HG02588 (cell line): Measurements from ENCODE around the gene DCANP1.

Experiments used
- ATAC-seq: cut with Tn5 transposase; IDR thresholded peaks from one replicate; pipeline ENCODE4 v1.9.1; 2021; ENCODE audit warnings: mild to moderate bottlenecking, moderate library complexity; ENCODE audit not compliant: unreplicated experiment

Gene DCANP1

DNA sequence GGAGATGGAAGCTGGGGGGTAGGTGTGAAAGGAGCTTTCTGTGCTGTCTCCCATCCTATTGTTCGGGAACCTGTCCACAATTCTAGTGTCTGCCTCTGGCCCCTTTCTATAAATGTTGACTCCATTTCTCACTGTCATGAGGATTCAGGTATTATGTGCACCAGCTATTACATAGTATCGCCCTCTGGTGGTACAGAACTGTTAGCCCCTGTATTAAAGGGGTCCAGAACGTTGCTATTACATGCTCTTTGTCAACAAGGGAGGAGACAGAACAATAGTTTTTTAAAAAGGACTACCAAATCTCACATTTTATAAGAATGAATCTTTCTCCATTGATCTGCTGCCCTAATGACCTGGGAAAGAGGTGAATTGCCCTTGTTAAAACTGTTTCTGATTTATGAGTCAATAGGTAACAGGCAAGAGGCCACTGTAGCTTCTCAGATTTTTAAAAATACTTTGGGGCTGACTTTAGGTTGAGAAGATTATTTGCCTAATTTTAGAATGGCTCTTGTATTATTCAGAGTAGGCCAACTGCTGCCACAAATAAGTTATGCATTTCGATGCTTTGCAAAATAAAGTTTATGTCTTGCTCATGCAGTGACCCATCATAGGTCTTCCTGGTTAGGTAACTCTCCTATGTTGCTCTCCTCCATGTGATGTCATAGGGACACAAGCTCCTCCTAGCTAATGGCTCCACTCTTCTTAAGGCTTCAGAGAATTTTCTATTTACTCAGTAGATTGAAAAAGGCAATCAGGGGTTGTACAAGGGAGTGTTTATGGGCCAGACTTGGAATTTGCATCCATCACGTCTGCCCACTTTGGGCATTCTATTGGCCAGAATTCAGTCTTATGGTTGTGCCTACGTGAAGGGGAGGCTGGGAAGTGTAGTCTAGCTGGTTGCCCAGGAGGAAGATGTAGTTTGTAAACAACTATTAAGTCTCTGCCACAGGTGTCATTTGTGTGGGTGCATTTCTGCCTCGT, 20.8 kb downstream of the DCANP1 start:
- peak; percentile 83 for ATAC-seq

DNA sequence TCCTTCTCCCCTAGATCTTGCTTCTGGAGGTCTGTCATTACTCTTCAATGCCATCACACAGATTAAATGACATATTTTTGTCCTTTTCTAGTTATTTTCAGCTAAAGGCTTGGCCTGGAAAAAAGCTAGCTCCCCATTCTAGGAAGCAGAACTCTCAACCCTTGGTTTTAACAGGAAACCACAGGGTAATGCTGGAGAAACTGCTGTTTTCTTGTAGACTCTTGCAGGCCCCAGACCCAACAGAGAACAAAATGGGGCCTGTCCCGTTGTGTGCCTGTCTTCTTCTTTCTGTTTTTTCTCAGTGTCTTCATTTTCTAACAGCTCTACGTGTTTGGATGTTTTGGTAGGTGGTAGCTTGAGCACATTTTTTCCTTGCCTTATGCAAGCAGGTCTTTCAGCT, 21.5 kb downstream of the DCANP1 start:
- no peak for ATAC-seq

DNA sequence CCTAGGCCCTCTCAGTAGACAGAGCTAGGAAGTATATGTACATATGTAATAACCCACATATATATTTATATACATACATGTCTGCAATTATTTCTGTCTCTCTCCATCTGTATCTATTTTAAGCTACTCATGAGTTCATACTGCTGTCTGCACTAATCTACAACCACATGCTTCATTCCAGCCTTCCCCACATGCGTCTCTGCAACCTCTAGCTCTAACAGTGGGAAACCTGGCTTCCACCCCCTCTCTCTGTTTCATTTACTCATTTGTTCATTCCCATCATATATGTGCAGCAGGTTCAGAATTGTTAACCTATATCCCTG, 23.3 kb downstream of the DCANP1 start:
- no peak for ATAC-seq

DNA sequence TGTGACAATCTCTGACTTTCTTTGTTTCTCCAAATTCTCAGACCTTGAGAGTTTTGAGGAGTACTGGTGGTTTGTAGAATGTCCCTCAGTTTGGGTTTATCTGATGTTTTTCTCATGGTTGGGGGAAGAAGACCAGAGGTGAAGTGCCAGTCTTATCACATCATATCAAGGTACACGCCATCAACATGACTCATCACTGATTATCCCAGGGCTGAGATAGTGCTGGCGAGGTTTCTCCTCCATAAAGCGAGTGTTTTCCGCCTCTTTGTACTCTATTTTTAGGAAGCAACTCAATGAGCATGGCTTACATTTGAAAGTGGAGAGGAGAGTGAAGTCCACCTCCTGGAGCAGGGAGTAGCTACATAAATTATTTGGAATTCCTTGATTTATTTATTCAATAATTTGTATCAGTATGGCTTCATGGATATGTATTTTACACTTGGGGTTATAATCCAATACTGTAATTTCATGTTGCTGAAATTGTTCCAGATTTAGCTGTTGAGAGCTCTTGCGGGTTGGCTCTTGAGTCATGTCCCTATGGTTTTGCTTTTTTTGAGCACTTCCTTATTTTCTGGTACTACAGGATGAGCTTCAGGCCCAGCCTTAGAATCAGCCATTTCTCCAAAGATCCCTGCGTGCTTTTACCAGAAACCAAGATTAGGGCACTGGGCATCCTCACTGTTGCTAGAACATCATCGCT, 23.9 kb downstream of the DCANP1 start:
- no peak for ATAC-seq

DNA sequence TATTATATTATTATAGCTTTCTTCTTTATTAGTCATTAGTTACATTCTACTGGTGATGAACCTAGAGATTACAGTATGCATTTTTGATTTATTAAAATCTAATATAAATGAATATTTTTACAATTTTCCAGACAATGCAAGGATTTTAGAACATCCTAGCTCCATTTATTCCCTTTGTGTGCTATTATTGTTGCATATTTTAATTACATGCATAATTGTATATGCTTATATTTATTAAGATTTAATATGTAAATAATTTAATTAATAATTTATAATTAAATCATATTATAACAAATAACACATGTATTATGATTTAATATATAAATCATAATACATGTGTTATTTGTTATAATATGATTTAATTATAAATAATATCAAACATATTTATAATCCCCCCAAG, 24.7 kb downstream of the DCANP1 start:
- no peak for ATAC-seq

DNA sequence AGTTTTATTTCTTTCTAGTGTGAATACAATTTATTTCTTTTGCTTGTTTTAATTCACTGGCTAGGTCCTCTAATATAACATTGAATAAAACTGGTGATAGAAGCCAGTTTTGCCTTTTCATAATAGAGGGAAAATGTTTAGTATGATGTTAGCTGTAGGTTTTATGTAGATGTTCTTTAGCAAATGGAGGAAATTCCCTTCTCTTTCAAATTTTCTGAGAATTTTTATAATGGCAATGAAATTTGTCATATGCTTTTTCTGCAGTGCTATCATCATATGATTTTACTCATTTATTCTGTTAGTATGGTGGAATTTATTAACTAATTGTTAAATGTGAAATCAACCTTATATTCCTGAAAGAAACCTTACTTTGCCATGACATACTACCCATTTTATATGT, 30.1 kb downstream of the DCANP1 start:
- no peak for ATAC-seq

DNA sequence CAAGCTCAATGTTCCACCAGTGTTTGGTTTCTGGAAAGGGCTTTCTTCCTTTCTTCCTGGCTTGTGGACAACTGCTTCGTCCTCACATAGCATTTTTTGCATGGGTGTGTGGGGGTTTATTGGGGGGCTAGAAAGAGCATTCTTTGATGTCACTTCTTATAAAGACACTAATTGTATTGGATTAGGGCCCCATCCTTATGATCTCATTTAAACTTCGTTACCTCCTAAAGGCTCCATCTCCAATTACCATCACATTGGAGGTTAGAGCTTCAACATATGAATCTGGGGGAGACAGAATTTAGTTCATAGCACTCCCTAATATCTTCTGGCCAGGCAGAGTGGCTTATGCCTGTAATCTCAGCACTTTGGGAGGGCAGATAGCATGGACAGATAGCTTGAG, 42.1 kb downstream of the DCANP1 start:
- ATAC-seq = no peak

DNA sequence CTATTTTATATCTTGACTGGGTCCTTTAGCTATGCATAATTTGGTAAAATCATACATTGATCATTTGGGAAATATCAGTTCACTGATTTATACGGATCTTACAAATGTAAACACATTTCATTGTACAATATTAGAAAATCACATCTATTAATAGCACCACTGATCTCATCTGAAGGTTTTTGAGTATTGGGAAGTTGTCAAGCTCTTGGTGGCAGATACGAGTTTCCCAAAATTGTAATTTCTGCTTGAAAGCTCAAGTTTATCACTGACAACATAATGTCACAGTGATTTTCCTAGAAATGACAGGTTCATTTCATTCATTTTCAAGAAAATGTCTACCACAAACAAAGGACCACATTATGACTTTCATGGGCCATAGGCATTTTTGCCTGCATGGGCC, 45.1 kb downstream of the DCANP1 start:
- ATAC-seq = no peak

DNA sequence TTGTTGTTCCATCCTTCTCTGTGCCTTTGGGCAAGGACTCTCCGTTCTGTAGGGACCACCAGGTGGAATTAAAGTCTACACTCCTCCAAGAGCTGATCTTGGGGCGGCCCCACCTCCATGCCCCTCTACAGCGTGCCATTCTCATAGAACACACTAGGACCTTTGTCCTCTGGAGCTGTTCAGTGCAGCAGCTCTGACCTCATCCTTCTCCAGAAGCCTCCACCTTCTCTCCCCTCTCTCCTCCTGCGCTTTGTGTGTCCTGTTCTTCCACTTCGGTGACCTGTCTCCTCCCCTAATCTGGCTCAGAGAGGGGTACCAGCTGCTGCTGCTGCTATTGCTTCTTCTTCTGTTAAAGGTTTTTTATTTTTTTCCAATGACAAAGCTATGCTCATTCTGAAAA, 46.3 kb downstream of the DCANP1 start:
- no peak for ATAC-seq

DNA sequence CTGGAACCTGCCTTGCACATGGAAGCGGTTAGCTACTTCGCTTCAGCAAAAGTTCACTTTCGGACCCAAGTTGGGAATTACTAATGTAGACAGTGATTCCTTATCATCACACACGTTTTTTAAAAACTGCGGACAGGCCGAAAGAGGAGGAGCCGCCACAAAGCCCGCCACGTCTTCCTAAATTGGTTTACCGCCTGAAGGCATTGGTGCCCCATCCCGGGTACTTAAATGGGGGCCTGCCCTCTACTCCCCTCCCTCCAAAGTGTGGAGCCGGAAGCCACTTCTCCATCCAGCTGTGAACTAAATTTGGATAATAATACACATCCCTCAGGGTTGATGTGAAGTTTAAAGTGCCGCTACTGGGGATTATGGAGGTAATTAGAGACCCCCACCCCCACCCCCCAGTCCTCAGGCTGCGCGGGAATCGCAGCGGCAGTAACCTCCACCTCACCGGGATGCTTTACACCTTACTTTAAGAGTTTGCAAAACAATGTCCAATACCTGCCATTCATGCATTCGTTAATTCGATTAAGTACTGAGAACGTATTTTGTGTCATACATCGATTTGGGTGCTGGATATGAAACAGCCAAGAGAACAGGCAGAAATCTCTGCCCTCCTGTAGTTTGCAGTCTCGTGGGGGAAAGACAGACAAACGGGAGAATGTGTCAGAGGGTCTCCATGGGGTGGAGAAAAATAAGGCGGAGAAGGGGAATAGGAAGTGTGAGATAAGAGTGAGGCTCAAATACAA, 47.2 kb downstream of the DCANP1 start:
- ATAC-seq = no peak

DNA sequence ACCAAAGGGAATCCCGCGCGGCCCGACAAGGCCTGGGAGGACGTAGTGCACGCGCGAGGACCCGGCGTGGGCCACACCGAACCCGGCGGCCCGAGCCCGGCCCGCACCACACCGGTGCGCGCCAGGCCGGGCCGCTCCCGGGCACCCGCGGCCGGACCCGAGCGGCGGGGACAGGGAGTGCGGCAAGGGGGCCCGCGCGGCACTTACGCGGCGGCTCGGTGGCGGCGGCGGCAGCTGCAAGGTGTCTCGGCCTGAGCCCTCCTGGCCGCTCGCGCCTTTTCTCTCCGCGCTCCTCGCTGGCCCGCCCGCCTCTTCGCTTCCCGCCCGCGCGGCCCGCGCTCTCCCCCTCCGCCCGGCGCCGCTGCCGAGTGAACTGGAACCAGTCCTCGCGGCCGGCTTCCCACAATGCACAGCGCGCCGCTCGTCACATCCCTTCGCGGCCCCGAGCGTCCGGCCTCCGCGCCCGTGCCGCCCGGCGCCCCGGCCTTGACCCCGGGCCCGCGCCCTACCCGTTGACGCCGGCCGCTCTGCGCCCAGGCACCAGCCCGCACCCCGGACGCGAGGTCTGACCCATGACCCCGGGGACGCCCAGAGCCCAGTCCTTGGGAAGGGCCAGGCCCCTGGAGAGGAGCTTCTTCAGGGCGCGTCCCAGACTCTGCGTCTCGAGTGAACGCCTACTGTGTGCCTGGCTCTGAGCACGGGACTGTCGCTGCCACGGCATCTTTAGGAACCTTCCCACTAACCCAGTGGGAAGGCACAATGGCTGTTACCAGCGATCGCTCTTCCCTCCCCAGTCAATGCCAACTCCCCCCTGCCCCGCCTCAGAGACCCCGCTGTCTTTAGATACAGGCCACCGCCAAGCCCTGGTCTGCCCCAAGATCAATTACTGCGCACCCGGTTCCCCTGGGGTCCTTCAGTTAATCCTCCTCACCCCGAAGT, 48.0 kb downstream of the DCANP1 start, which contains the start of gene MACROH2A1:
Gene MACROH2A1 (minus strand): TSS at position 377 of the 939 bp plus-strand sequence. CDS start 10,138 bp downstream, outside the sequence.
- ATAC-seq = peak; percentile 88

DNA sequence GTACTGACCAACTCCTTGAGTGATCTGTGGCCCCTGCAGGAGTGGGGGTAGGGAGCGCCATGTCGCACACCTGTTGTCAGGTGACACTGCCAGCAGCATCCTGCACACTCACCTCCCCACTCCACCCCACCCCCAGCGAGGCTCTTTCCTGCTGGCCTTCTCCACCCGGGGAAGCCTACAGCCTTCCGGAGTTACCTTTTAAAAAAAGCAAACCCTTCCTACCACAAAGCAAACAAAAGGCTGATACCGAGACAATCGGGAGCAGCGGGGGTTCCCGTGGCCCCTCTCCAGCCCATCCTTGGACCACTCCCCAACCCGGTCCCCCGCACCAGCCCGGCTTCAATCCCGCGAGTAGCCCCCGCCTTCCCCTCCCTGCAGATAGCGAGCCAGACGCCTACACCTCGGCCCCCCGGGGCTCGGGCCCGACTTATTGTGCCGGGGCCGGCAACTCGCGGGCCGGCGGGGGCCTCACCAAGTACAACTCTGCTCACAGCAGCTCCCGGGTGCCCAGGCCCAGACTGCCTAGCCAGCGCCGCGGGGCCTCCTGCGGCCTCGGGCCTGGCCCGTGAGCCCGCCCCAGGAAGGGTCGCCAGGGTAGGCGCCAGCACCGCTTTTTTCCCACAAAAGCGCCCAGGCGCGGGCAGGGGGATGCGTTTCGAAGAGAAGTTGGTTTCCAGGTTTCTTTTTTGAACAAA, 48.8 kb downstream of the DCANP1 start:
- peak; percentile 40 for ATAC-seq

DNA sequence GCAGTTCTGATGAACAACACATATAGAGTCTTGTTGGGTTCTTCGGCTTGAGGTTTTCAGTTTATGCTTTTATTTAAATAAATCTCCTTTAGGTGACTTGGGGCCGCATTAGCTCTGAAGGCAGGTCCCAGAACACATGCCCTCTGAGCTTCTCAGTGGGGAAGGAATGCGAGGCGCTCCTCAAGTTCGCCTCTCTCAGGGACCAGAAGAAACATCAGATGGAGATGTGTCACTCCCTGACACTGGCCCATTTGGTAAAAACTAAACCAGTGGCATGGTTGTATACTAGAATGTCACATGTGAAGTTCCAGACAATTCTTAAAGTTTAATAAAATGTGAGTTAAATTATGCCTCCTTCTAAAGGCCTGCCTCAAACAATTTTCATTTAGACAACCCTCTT, 50.1 kb downstream of the DCANP1 start:
- ATAC-seq = no peak

DNA sequence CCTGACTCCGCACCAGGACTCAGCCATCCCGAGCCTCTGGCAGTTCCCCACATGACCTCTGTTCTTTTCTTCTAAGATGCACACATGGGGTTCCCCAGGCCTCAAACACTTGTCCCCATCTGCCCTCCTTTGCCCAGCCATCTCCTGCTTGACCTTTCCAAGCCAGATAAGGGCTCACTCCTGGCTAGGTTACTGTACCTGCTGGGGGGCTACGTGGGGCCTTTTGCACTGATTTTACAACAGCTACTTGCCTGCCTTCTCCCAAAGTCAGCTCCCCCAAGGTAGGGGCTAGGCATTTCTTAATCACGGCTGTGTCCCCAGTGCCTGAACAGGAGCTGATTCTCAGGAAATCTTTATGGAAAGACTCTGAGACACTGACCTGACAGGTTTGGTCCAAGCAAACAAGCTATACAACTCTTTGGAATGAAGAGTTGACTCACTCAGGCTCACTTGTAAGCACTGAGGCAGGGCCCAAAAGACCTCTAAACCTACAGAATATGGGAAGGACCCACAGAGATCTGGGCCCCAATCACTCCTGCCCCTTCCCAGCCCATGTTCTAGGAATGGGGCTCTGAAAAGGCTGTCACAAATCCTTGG, 50.6 kb downstream of the DCANP1 start:
- ATAC-seq = no peak

DNA sequence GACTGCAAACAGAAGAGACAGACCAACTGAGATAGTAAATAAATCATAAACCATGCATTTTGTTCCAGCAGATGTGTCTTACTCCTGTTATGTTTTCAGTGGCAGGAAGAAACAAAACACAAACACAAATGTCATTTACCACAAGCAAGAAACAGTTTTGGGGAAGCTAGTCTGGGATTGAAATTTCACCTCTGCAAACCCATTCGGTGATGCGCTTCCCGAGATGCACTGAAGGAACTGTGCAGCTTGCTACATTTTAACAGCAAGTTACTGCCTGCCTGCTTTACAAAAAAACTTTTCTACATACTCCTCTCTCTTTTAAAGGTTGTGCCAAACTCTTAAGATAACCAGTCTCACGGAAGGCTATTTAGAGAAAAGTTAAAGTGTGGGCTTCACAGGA, 51.3 kb downstream of the DCANP1 start:
- no peak for ATAC-seq

DNA sequence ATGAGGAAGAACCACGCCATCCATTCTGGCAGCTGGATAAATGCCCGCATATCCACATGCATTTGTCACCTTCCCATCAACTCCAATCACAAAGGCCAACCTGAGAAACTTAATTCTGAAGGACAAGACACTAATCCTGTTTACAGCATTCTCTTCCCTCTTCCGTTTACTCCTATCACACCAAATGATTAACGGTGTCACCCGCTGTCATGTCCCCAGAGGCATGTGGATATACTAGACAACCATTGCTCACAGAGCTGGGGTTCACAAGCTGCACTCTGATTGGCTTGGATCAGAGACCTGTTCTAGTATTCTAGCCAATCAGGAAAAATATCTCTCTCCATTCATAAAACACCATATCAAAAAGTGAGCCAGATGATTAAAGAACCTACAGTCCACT, 51.7 kb downstream of the DCANP1 start:
- no peak for ATAC-seq
